ENCODE results near the gene HNRNPM.

The HNRNPM gene

DNA sequence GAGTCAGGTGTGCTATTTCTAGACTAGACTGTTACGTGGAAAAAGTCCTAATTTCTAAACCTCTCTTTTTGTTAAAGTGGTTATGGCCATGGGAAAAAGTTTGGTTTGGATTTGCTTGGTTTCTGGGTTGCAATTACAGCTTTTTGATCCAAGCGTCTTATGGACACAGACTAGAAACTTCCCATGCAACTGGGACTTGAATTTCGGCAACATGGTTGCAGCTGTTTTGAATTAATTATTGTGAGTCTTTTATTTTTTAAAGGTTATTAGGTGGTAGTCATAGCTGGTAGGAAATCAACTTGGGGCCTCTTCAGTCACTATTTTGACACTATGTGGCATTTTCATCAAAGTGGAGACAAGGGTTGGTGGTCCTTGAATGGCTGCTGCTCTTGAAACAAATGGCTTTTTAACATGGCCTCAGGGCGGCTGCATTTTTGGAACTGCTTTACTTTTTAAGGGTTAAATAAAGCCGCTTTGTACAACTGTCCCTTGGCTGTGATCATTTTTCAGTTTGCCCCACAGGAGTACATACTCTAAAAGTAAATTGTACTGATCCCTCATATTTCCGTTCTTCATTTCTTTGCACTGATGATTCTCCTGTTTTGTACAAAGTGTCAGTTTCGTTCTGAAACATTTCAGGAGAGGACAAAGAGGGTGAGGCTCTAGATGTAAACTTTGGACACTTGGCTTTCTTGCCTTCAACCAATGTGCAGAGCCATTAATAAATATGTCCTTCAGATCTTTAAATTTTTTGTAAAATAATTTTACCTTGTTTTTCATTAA, 15.9 kb downstream of the HNRNPM start:
- no peak for DNase-seq (ENCODE audit: low read depth)

GRCh38 chr19:8461376-8461775, 16.6 kb downstream of the HNRNPM start:
- no peak for DNase-seq (ENCODE audit: low read depth)

GRCh38 chr19:8461891-8462290, 17.1 kb downstream of the HNRNPM start:
- DNase-seq (ENCODE audit: low read depth) = no peak

DNA sequence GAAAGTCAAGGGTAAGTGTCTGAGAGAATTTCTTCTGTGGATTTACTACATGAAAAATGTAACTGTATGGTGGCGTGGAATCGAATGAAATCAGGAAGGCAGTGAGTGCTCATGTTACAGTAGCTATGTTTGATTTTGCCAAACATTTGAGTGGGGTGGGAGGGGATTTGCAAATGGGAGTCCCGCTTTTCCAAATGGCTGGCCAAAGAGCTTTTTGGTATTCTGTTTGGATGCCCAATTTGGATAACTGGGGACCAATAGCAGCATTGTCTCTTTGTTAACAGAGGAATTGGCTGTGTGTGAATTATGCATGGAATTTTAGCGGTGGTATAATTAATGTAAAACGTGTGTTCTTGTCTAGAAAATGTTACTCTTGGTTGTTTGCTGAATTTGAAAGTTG, 17.8 kb downstream of the HNRNPM start:
- no peak for DNase-seq (ENCODE audit: low read depth)

DNA sequence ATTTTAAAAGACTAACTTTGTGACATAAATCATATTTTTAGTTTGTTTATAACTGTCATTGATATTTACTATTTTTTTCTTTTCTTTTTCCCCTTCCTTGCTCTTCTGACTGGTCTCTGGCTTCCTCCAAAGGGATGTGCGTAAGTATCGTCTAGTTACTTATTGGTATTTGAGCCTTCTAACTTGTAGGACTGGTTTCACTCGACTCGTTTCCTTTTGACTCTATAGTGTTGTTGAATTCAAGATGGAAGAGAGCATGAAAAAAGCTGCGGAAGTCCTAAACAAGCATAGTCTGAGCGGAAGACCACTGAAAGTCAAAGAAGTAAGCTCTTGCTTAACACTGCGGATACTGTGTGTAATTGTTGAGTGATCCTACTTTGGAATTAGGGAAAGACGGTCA, 18.6 kb downstream of the HNRNPM start:
- no peak for DNase-seq (ENCODE audit: low read depth)

GRCh38 chr19:8466018-8466417, 21.2 kb downstream of the HNRNPM start:
- no peak for DNase-seq (ENCODE audit: low read depth)

DNA sequence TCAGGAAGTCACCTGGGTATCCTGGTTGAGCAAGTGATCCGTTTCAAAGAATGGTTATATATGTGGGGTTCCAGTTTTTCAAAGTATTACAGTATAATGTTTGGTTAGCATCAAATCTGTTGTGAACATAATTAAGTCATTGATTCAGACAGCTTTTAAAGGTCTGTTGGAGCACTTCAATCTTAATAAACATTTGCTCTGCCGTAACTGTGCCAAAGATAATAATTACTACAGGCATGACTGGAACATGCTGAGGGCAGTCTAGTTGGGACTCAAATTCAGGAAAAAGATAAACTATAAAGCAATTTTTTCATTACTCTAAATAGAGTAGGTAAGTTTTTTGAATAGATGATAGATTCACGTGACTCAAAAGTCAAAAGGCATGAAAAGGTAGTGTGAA, 23.3 kb downstream of the HNRNPM start:
- no peak for DNase-seq (ENCODE audit: low read depth)

DNA sequence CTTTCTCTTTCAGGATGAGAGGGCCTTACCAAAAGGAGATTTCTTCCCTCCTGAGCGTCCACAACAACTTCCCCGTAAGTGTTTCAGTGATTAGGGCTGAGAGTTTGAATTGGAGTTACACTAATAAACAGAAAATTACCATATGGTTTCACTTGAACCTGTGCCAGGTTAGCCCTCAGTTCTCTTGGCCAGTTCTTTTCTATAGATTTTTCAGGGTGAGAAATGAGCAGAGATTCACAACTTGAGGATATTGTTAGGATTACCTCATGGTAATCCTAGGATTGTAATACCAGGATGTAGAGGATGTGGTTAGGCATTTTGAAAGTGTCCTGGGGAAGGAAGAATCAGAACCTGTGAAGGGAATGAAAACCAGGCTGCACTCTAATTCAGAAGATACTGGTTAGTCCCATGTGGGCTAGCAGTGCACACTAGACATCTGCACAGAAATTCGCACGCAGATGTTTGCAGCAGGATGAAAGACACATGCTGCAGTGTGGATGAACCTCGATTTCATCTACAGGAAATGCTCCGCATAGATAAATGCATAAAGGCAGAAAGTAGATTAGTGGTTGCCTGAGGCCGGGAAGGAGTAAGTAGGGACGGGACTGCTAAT, 24.1 kb downstream of the HNRNPM start:
- no peak for DNase-seq (ENCODE audit: low read depth)

GRCh38 chr19:8469613-8470368, 25.0 kb downstream of the HNRNPM start:
- no peak for DNase-seq (ENCODE audit: low read depth)

DNA sequence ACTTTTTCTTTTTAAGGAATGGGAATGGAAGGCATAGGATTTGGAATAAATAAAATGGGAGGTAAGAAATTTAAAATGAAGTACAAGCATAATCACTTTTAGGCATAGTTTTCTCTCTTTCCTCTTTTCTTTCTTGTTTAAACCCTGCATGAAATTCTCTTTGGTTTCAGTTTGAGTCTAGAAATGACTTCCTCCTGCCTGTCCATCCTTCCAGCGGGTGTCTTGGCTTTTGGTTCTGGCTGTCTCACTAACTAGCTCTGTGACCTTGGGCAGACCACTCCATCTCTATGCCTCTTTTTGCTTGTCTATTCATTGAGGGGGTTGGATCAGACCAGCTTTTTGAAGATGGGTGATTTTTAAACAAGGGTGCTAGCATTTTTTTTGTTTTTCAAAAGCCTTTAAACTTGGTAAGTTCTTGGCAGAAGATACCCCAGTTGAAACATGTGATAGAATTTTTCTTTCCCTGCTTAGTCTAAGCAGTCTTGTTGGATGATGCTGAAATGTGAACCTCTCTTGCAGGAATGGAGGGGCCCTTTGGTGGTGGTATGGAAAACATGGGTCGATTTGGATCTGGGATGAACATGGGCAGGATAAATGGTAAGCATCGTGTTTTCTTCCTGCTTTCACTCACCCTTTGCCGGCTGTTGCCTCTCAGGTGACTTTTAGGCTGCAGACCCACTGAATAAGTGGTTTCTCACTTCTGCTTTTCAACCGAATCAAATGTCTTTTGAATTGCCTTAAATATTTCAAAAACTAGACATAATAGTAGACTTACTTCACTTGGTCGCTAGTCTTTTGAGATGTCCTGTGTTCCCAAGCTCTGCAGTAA, 29.1 kb downstream of the HNRNPM start:
- DNase-seq (ENCODE audit: low read depth) = no peak

- DNase-seq (ENCODE audit: low read depth) = no peak
Observed at GRCh38 chr19:8475005-8475404, 30.2 kb downstream of the HNRNPM start.

DNA sequence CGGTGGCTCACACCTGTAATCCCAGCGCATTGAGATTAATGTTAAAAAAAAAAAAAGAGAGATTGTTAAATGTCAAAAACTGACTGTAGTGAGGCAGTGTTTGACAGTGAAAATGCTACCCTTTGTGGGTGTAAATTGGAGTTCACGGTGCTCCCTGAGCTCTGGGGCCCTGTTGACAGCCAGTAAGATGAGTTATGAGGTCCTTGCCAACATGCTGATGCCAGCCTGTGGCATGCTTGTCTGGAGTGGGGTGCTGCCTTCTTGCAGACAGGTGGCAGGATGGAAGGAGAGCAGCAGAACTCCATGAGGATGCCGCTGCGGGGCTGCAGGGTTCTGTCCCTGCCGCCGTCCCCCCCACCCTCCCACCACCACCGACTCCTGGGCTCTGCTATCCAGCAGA, 31.7 kb downstream of the HNRNPM start:
- DNase-seq (ENCODE audit: low read depth) = no peak

GRCh38 chr19:8477889-8478288, 33.1 kb downstream of the HNRNPM start:
- no peak for DNase-seq (ENCODE audit: low read depth)

GRCh38 chr19:8478598-8478997, 33.8 kb downstream of the HNRNPM start:
- no peak for DNase-seq (ENCODE audit: low read depth)

- no peak for DNase-seq (ENCODE audit: low read depth)
Observed at GRCh38 chr19:8481201-8481600, 36.4 kb downstream of the HNRNPM start.

GRCh38 chr19:8481616-8482015, 36.8 kb downstream of the HNRNPM start:
- DNase-seq (ENCODE audit: low read depth) = no peak

GRCh38 chr19:8482696-8483095, 37.9 kb downstream of the HNRNPM start:
- no peak for DNase-seq (ENCODE audit: low read depth)

GRCh38 chr19:8483165-8483564, 38.4 kb downstream of the HNRNPM start:
- DNase-seq (ENCODE audit: low read depth) = no peak

GRCh38 chr19:8484331-8484894, 39.6 kb downstream of the HNRNPM start:
- DNase-seq (ENCODE audit: low read depth) = no peak

DNA sequence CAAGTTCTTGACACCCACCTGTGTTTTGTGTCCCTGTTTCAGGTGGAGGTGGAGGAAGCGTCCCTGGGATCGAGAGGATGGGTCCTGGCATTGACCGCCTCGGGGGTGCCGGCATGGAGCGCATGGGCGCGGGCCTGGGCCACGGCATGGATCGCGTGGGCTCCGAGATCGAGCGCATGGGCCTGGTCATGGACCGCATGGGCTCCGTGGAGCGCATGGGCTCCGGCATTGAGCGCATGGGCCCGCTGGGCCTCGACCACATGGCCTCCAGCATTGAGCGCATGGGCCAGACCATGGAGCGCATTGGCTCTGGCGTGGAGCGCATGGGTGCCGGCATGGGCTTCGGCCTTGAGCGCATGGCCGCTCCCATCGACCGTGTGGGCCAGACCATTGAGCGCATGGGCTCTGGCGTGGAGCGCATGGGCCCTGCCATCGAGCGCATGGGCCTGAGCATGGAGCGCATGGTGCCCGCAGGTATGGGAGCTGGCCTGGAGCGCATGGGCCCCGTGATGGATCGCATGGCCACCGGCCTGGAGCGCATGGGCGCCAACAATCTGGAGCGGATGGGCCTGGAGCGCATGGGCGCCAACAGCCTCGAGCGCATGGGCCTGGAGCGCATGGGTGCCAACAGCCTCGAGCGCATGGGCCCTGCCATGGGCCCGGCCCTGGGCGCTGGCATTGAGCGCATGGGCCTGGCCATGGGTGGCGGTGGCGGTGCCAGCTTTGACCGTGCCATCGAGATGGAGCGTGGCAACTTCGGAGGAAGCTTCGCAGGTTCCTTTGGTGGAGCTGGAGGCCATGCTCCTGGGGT, 41.0 kb downstream of the HNRNPM start:
- no peak for DNase-seq (ENCODE audit: low read depth)

DNA sequence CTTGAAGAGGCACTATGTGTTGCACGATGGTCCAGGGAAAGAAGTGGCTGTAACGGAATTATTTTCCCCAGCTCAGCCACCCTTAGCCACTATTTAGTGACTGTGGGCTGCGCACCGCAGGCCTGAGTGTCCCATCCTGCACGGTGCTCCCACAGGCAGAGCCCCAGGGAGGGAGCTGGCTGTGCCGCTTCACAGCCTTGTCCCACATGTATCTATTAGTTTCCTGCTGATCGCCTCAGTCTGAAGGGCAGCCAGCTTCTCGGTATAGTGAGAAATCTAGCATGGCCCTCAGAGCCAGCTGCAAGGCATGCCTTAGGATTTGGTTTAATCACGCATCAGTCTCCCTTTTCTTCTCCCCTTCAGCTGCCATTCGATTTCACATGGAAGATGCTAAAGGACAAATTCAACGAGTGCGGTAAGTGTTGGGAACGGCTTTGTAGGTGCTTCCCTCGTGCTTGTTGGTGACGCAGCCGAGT, 41.9 kb downstream of the HNRNPM start:
- DNase-seq (ENCODE audit: low read depth) = no peak

All from GM04503 (cell line).